OCI-LY7 (cell line): ENCODE data around the gene CDC25B. TPM values are rescaled to one million over a fixed set of nuclear protein-coding genes. Genes with fewer than 3 reads are reported as not detected.
A peak's percentile ranks its signal among the peaks of the same experiment; 100 is the strongest.

ENCODE experiments used
- Bru-seq: library from RNA; stranded (reverse); fragments of 400-500 nt; gene quantifications from one replicate; lab custom pipeline; 2021; lab: Mats Ljungman, UMichigan
- BruChase-seq, 2 experiments: library from RNA; stranded (reverse); fragments of 400-500 nt; gene quantifications; one replicate each; lab custom pipeline; 2021; lab: Mats Ljungman, UMichigan
- BruUV-seq: library from RNA; stranded (reverse); fragments of 400-500 nt; replicated peaks from 2 replicates; lab custom pipeline; 2021; lab: Mats Ljungman, UMichigan
- CTCF ChIA-PET: fragments of 300-600 bp; sonication (Branson Sonifier 250); formaldehyde crosslinking; loops from one replicate; lab custom pipeline; 2022; ENCODE audit warnings: antibody characterized with exemption; ENCODE audit not compliant: unreplicated experiment; lab: Charles Lee
- POLR2A ChIA-PET: fragments of 300-600 bp; sonication (Branson Sonifier 250); formaldehyde crosslinking; loops from one replicate; lab custom pipeline; 2022; ENCODE audit warnings: antibody characterized with exemption; lab: Charles Lee
- DNase-seq: peaks from one replicate; pipeline ENCODE4 v3.0.0-alpha.2; 2015; ENCODE audit warnings: low spot score
- H2AFZ ChIP-seq: fragments of 200-600 bp; sonication (generic), shearing (Covaris generic); 2 replicates; pipeline ENCODE4 v1.6.1; 2014; ENCODE audit warnings: mild to moderate bottlenecking, antibody characterized with exemption, low read length, moderate library complexity
- H3K27ac ChIP-seq: fragments of 200-600 bp; sonication (generic); 2 replicates; pipeline ENCODE4 v1.5.1; 2014; ENCODE audit warnings: mixed run types, low read depth, mild to moderate bottlenecking, moderate library complexity, low read length, inconsistent platforms; ENCODE audit not compliant: poor library complexity, severe bottlenecking
- H3K36me3 ChIP-seq: fragments of 200-600 bp; sonication (generic); 2 replicates; pipeline ENCODE4 v1.6.1; 2014; ENCODE audit warnings: mild to moderate bottlenecking, antibody characterized with exemption, low read length, moderate library complexity, mixed read lengths; ENCODE audit not compliant: insufficient read depth
- H3K4me1 ChIP-seq: fragments of 200-600 bp; sonication (generic); 2 replicates; pipeline ENCODE4 v1.5.1; 2014; ENCODE audit warnings: mild to moderate bottlenecking, low read length; ENCODE audit not compliant: insufficient read depth, poor library complexity, severe bottlenecking
- H3K4me2 ChIP-seq: fragments of 200-600 bp; sonication (generic); 2 replicates; pipeline ENCODE4 v1.6.1; 2014; ENCODE audit warnings: mild to moderate bottlenecking, low read length
- H3K4me3 ChIP-seq: fragments of 200-600 bp; sonication (generic); 2 replicates; pipeline ENCODE4 v1.5.1; 2014; ENCODE audit warnings: mild to moderate bottlenecking, low read depth, low read length; ENCODE audit not compliant: poor library complexity, severe bottlenecking
- H3K79me2 ChIP-seq: fragments of 200-600 bp; sonication (generic); 2 replicates; pipeline ENCODE4 v1.6.1; 2016; ENCODE audit warnings: low read depth, mild to moderate bottlenecking, low read length, moderate library complexity, mixed read lengths; ENCODE audit not compliant: insufficient read depth
- H3K9me2 ChIP-seq: fragments of 200-600 bp; sonication (generic); 2 replicates; pipeline ENCODE4 v1.6.1; 2016; ENCODE audit warnings: mild to moderate bottlenecking, low read length, mixed read lengths; ENCODE audit not compliant: insufficient read depth
- H3K9me3 ChIP-seq: fragments of 200-600 bp; sonication (generic); 2 replicates; pipeline ENCODE4 v1.6.1; 2014; ENCODE audit warnings: mild to moderate bottlenecking, mixed run types, low read length, mixed read lengths
- H4K20me1 ChIP-seq: fragments of 200-600 bp; sonication (generic); 2 replicates; pipeline ENCODE4 v1.6.1; 2014; ENCODE audit warnings: mild to moderate bottlenecking, antibody characterized with exemption, low read length, moderate library complexity, mixed read lengths; ENCODE audit not compliant: insufficient read depth
- EZH2phosphoT487 ChIP-seq: fragments of 200-600 bp; sonication (generic); IDR thresholded peaks from 2 replicates; pipeline ENCODE4 v1.6.1; 2018; ENCODE audit warnings: low read depth, borderline replicate concordance, mild to moderate bottlenecking, mixed run types, antibody characterized with exemption, low read length, moderate library complexity, mixed read lengths
- intact Hi-C: fragments of 100-400 bp; cut with micrococcal nuclease; formaldehyde crosslinking; loops from one replicate; pipeline ENCODE4 v1.10.0; 2022; ENCODE audit not compliant: unreplicated experiment
- long read RNA-seq: library from polyadenylated mRNA; stranded (forward); transcript quantifications from one replicate; pipeline ENCODE4 v2.0.0, GENCODE V29; 2022
- total RNA-seq, 2 experiments: library from RNA; depleted of rRNA in 1 of 2; stranded (reverse); fragments of >200 nt in 1 of 2; shearing (Covaris generic) in 1 of 2; gene quantifications; 2 replicates each; pipeline ENCODE4 v1.2.3, GENCODE V29; 2014 to 2022
- TF ChIP-seq, protein P1 (sequence below): fragments of 200-600 bp; sonication (generic); conservative IDR thresholded peaks from 2 replicates; pipeline ENCODE4 v1.5.1; 2014; ENCODE audit warnings: mild to moderate bottlenecking, antibody characterized with exemption, low read length, moderate library complexity, mixed read lengths

CDC25B gene
- 86.1 and 89.2 TPM in 2 replicates for total RNA-seq (2014; rRNA removed; shearing (Covaris generic))
- total RNA-seq (2022): 119 and 147 TPM in 2 replicates
- percentile 71 among the genes with signal in this experiment for Bru-seq, nascent RNA
- BruChase-seq, experiment 1, labeled RNA remaining after a 6-hour chase: percentile 87 among the genes with signal in this experiment
- BruChase-seq, experiment 2, labeled RNA remaining after a 2-hour chase: percentile 81 among the genes with signal in this experiment
- long read RNA-seq, transcript CDC25B-205 (16 exons, 3,096 nt): minor isoform, 6 of 169 reads
- long read RNA-seq, transcript CDC25B-203 (16 exons, 3,071 nt): minor isoform, 7 of 169 reads
- long read RNA-seq, transcript CDC25B-201 (16 exons, 3,597 nt): major isoform, 36 of 169 reads
- long read RNA-seq, transcript CDC25B-206 (16 exons, 1,960 nt): minor isoform, 32 of 169 reads
- long read RNA-seq, partial matches to known transcripts: 68 of 169 reads
- long read RNA-seq, other reads (novel, unspliced or antisense): 17 of 169 reads

DNA sequence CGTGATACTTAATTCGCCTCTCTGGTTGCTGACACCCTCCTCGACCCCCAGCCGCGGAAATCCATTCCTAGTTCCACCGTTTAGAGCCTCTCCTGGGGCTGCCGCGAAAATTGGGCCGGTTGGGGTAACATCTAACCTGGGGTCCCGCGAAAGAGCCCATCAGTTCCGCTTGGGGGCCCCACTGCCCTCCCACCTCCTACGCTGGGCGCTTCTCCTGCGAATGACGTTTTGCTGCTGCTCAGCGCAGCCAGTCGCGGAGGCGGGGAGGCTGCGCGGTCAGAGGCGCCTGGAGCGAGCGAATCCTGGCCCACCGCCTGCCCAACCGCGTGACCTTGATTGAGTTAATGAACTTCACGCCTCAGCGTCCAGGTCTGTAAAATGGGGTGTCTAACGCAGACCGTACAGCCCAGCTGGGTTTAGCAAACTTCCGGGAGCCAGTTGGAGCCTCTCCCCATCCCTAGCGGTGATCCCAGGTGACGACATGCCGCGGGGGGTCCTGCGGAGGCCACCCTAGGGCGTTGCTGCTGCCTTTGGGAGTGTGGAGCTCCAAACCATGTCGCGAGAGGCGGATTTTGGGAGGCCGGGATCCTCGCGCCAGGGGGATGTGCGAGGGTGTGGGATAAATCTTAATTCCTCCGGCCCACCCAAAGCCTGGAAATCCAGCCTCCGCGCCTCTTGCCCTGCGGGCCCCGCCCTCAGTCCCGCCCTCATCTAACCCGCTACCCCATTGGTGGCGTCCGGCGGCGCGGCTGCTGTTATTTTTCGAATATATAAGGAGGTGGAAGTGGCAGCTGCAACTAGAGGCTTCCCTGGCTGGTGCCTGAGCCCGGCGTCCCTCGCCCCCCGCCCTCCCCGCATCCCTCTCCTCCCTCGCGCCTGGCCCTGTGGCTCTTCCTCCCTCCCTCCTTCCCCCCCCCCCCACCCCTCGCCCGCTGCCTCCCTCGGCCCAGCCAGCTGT lies at the start of gene CDC25B:
Gene CDC25B (plus strand): TSS at position 800 of the 958 bp plus-strand sequence. CDS start 222 bp downstream, outside the sequence.
- TF ChIP-seq, protein P1, sequence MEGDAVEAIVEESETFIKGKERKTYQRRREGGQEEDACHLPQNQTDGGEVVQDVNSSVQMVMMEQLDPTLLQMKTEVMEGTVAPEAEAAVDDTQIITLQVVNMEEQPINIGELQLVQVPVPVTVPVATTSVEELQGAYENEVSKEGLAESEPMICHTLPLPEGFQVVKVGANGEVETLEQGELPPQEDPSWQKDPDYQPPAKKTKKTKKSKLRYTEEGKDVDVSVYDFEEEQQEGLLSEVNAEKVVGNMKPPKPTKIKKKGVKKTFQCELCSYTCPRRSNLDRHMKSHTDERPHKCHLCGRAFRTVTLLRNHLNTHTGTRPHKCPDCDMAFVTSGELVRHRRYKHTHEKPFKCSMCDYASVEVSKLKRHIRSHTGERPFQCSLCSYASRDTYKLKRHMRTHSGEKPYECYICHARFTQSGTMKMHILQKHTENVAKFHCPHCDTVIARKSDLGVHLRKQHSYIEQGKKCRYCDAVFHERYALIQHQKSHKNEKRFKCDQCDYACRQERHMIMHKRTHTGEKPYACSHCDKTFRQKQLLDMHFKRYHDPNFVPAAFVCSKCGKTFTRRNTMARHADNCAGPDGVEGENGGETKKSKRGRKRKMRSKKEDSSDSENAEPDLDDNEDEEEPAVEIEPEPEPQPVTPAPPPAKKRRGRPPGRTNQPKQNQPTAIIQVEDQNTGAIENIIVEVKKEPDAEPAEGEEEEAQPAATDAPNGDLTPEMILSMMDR: peak; percentile 54
- no peak for TF ChIP-seq EZH2phosphoT487
- intact Hi-C loops: loop anchor here (1.0 to 2.0 kb wide), 3 partner anchors 8 to 51 kb away; partner anchors contain the start of genes AP5S1 and MAVS
- no peaks in the 10 kb centered on the region for H3K9me3 ChIP-seq
- H3K36me3 ChIP-seq: peaks cover 27% of the 10 kb centered on the region
- ChIA-PET CTCF (interaction anchor here (2.2 kb wide), 1 partner anchor 23 kb away, joined by 9 read pairs; no protein-coding TSS in a partner anchor), POLR2A (interaction anchor here (0.5 to 1.8 kb wide), 6 partner anchors 22 to 92 kb away, joined by 3 to 7 read pairs (median 4); no protein-coding TSS in a partner anchor)
- peaks cover 46% of the 10 kb centered on the region for H3K4me1 ChIP-seq
- no peaks in the 10 kb centered on the region; the same call in 1 of the 2 replicates for H4K20me1 ChIP-seq
- DNase-seq: peak; percentile 94
- BruUV-seq: TSS peak; percentile 88
- peaks cover 31% of the 10 kb centered on the region for H3K79me2 ChIP-seq
- H3K4me2 ChIP-seq: peak within 1 kb of the TSS; percentile 100
- H3K4me3 ChIP-seq: peak within 1 kb of the TSS; percentile 91
- H3K27ac ChIP-seq: peak within 1 kb of the TSS; percentile 83
- H2AFZ ChIP-seq: peak within 1 kb of the TSS; percentile 59
- H3K9me2 ChIP-seq: no peaks in the 10 kb centered on the region

GRCh38 chr20:3747471-3747870 lies 48.6 kb upstream of the CDC25B start:
- intact Hi-C loops: no loop called here

More at GRCh38 chr20:3747471-3747870, 48.6 kb upstream of the CDC25B start:
- no peak for DNase-seq
- ChIA-PET POLR2A (interaction anchor here (1.0 kb wide), 1 partner anchor 18 kb away, joined by 4 read pairs; no protein-coding TSS in a partner anchor), CTCF (no interaction called here)
- H3K27ac ChIP-seq: no peak overlapping the region
- no peak overlapping the region for H3K4me2 ChIP-seq
- peaks cover 5% of the 10 kb centered on the region; the same call in 1 of the 2 replicates for H3K36me3 ChIP-seq
- no peaks in the 10 kb centered on the region for H3K9me2 ChIP-seq
- no peaks in the 10 kb centered on the region for H3K9me3 ChIP-seq
- H3K79me2 ChIP-seq: no peaks in the 10 kb centered on the region
- no peaks in the 10 kb centered on the region for H3K4me1 ChIP-seq
- BruUV-seq: no TSS peak
- H2AFZ ChIP-seq: no peak overlapping the region
- H3K4me3 ChIP-seq: no peak overlapping the region
- TF ChIP-seq EZH2phosphoT487: no peak
- TF ChIP-seq, protein P1: no peak
- H4K20me1 ChIP-seq: no peaks in the 10 kb centered on the region
